ENCODE results near the gene RANBP3L.

- TF ChIP-seq EP300 (IDR thresholded peaks at IDR 0.05; ENCODE audit: borderline replicate concordance in 1 of 2, control insufficient read depth in 1 of 2, low read depth in 2 of 2, low read length in 2 of 2) (no peak), MXI1 (IDR thresholded peaks at IDR 0.05; ENCODE audit: low read depth, low read length) (no peak), GABPA (IDR thresholded peaks at IDR 0.05; ENCODE audit: low read depth) (no peak), ZNF274 (IDR thresholded peaks at IDR 0.05; ENCODE audit: insufficient read depth, insufficient read length) (no peak), POLR2A (IDR thresholded peaks at IDR 0.05; ENCODE audit: low read depth, low read length) (no peak), CBFB (IDR thresholded peaks at IDR 0.05; ENCODE audit: low read depth) (no peak), NFIC (IDR thresholded peaks at IDR 0.05; ENCODE audit: low read depth, low read length) (no peak), EGR1 (IDR thresholded peaks at IDR 0.05; ENCODE audit: borderline replicate concordance in 1 of 2, low read depth in 2 of 2, low read length in 2 of 2) (no peak), CEBPB (IDR thresholded peaks at IDR 0.05; ENCODE audit: borderline replicate concordance in 1 of 2, low read depth in 2 of 2, low read length in 2 of 2) (no peak), EZH2 (IDR thresholded peaks at IDR 0.05; ENCODE audit: borderline replicate concordance, control insufficient read depth, low read depth, low read length) (no peak)
Measured at GRCh38 chr5:36215910-36216309, 85.8 kb downstream of the RANBP3L start.
